Neuronal stem cell (in vitro differentiated cells): ENCODE measurements around the gene NGF.

Experiments
- DNase-seq: peaks from one replicate; pipeline ENCODE4 v3.0.0-alpha.2; 2013; ENCODE audit warnings: low spot score
- H2AFZ ChIP-seq: one replicate; pipeline ENCODE4 v1.6.1; 2013; ENCODE audit warnings: mild to moderate bottlenecking, low read length, inconsistent platforms
- H2AK5ac ChIP-seq: 2 replicates; pipeline ENCODE4 v1.6.1; 2013; ENCODE audit warnings: low read depth, mild to moderate bottlenecking, inconsistent platforms, low read length, moderate library complexity, mixed read lengths
- H2BK120ac ChIP-seq: 2 replicates; pipeline ENCODE4 v1.6.1; 2013; ENCODE audit warnings: low read depth, mild to moderate bottlenecking, inconsistent platforms, low read length, moderate library complexity, mixed read lengths
- H2BK12ac ChIP-seq: one replicate; pipeline ENCODE4 v1.6.1; 2013; ENCODE audit warnings: low read length, inconsistent platforms
- H2BK15ac ChIP-seq: 2 replicates; pipeline ENCODE4 v1.6.1; 2013; ENCODE audit warnings: mild to moderate bottlenecking, low read length, inconsistent platforms, mixed read lengths
- H2BK5ac ChIP-seq: one replicate; pipeline ENCODE4 v1.6.1; 2013; ENCODE audit warnings: inconsistent platforms, mild to moderate bottlenecking, low read length, moderate library complexity
- H3K14ac ChIP-seq: one replicate; pipeline ENCODE4 v1.6.1; 2013; ENCODE audit warnings: low read length, inconsistent platforms
- H3K18ac ChIP-seq: 2 replicates; pipeline ENCODE4 v1.6.1; 2013; ENCODE audit warnings: low read length, inconsistent platforms
- H3K23ac ChIP-seq: 2 replicates; pipeline ENCODE4 v1.6.1; 2013; ENCODE audit warnings: low read depth, mild to moderate bottlenecking, mixed read lengths, low read length, inconsistent platforms; ENCODE audit not compliant: poor library complexity
- H3K27ac ChIP-seq: replicated peaks from 3 replicates; pipeline ENCODE4 v1.5.1; 2013; ENCODE audit warnings: low read length, inconsistent platforms
- H3K27me3 ChIP-seq, 3 experiments: 2 replicates each; pipeline ENCODE4 v1.6.1; 2013; ENCODE audit warnings: low read length in 3 of 3, mild to moderate bottlenecking in 2 of 3, inconsistent platforms in 1 of 3, low read depth in 1 of 3, mixed read lengths in 1 of 3, moderate library complexity in 1 of 3; ENCODE audit not compliant: control insufficient read depth in 3 of 3, insufficient read depth in 3 of 3
- H3K36me3 ChIP-seq, 2 donors: replicated peaks in 1 of 2; 2 replicates each; pipeline ENCODE4 v1.6.1; 2013; ENCODE audit warnings: low read length in 2 of 2; ENCODE audit not compliant: control insufficient read depth in 2 of 2, insufficient read depth in 2 of 2
- H3K4ac ChIP-seq: 2 replicates; pipeline ENCODE4 v1.6.1; 2013; ENCODE audit warnings: inconsistent platforms, mild to moderate bottlenecking, low read length, moderate library complexity
- H3K4me1 ChIP-seq, 2 donors: 1 replicate in 1 of 2; 2 replicates in 1 of 2; pipeline ENCODE4 v1.6.1; 2013; ENCODE audit warnings: low read length in 2 of 2, low read depth in 1 of 2; ENCODE audit not compliant: control insufficient read depth in 2 of 2, insufficient read depth in 1 of 2
- H3K4me2 ChIP-seq: one replicate; pipeline ENCODE4 v1.6.1; 2013; ENCODE audit warnings: mild to moderate bottlenecking, low read length, inconsistent platforms; ENCODE audit not compliant: insufficient read depth, poor library complexity, severe bottlenecking
- H3K4me3 ChIP-seq, 2 donors: 2 replicates each; pipeline ENCODE4 v1.5.1; 2013; ENCODE audit warnings: low read length in 2 of 2, mild to moderate bottlenecking in 2 of 2, inconsistent platforms in 1 of 2, moderate library complexity in 1 of 2
- H3K79me1 ChIP-seq: one replicate; pipeline ENCODE4 v1.6.1; 2013; ENCODE audit warnings: low read depth, mild to moderate bottlenecking, inconsistent platforms, low read length, moderate library complexity
- H3K9ac ChIP-seq: one replicate; pipeline ENCODE4 v1.6.1; 2013; ENCODE audit warnings: mild to moderate bottlenecking, low read depth, low read length, inconsistent platforms; ENCODE audit not compliant: poor library complexity
- H3K9me3 ChIP-seq, 2 donors: replicated peaks in 1 of 2; 2 replicates each; pipeline versions ENCODE3 to v1.6.1; 2013; ENCODE audit warnings: low read length in 2 of 2, mild to moderate bottlenecking in 2 of 2, inconsistent platforms in 1 of 2, low read depth in 1 of 2, mixed read lengths in 1 of 2, moderate library complexity in 1 of 2; ENCODE audit not compliant: control insufficient read depth in 2 of 2, insufficient read depth in 1 of 2
- H4K8ac ChIP-seq: one replicate; pipeline ENCODE4 v1.6.1; 2013; ENCODE audit warnings: low read depth, mild to moderate bottlenecking, inconsistent platforms, low read length, moderate library complexity
- H4K91ac ChIP-seq: one replicate; pipeline ENCODE4 v1.6.1; 2013; ENCODE audit warnings: low read length, low read depth, mild to moderate bottlenecking, inconsistent platforms; ENCODE audit not compliant: poor library complexity
- WGBS, 2 donors: extraction: QIAGEN DNeasy Blood & Tissue Kit; methylation state at CpG; one replicate each; pipeline ENCODE4 v1.1.7; 2013; ENCODE audit warnings: missing lambda C conversion rate in 2 of 2, mixed read lengths in 1 of 2; ENCODE audit not compliant: insufficient read length in 2 of 2, insufficient replicate concordance in 1 of 2; ENCODE audit errors: extremely low coverage in 2 of 2; 5-methylcytosine and 5-hydroxymethylcytosine counted together

The NGF gene

GRCh38 chr1:115274467-115274866 lies 63.6 kb downstream of the NGF start:
- WGBS, 2 donors = no CpG with 5 or more reads among the region's 4 CpGs
- Histone ChIP-seq H2AK5ac (no peak overlapping the region), H3K27me3 (no peaks in the 10 kb centered on the region), H3K14ac (no peak overlapping the region), H3K9me3 (no peaks in the 10 kb centered on the region), H2BK5ac (no peak overlapping the region), H3K4me2 (no peak overlapping the region), H3K36me3 (no peaks in the 10 kb centered on the region), H3K27ac (no peak overlapping the region), H3K23ac (no peak overlapping the region), H2AFZ (no peak overlapping the region), H2BK12ac (no peak overlapping the region), H2BK15ac (no peak overlapping the region), H3K4me3 (no peak overlapping the region), H3K9ac (no peak overlapping the region), H3K4ac (no peak overlapping the region), H3K79me1 (no peaks in the 10 kb centered on the region), H3K18ac (no peak overlapping the region), H2BK120ac (no peak overlapping the region), H4K8ac (no peak overlapping the region), H4K91ac (no peak overlapping the region), H3K4me1 (no peaks in the 10 kb centered on the region)
- no peak for DNase-seq

GRCh38 chr1:115266729-115267421 lies 71.2 kb downstream of the NGF start:
- Histone ChIP-seq H3K9ac (no peak overlapping the region), H4K8ac (no peak overlapping the region), H3K4ac (no peak overlapping the region), H3K4me1 (no peaks in the 10 kb centered on the region), H3K27ac (no peak overlapping the region), H2BK15ac (no peak overlapping the region), H3K36me3 (no peaks in the 10 kb centered on the region), H3K4me2 (no peak overlapping the region), H3K18ac (no peak overlapping the region), H3K4me3 (no peak overlapping the region), H3K27me3 (no peaks in the 10 kb centered on the region), H2AFZ (no peak overlapping the region), H4K91ac (no peak overlapping the region), H2AK5ac (no peak overlapping the region), H2BK12ac (no peak overlapping the region), H3K23ac (no peak overlapping the region), H3K14ac (no peak overlapping the region), H2BK120ac (no peak overlapping the region), H3K79me1 (no peaks in the 10 kb centered on the region), H3K9me3 (no peaks in the 10 kb centered on the region), H2BK5ac (no peak overlapping the region)
- DNase-seq = no peak
- WGBS, 2 donors = no CpG with 5 or more reads among the region's 10 CpGs

GRCh38 chr1:115265099-115265498 lies 73.0 kb downstream of the NGF start:
- H3K9ac ChIP-seq = no peak overlapping the region
- H3K27ac ChIP-seq = no peak overlapping the region
- H3K4ac ChIP-seq = no peak overlapping the region
- no peak for DNase-seq
- H3K4me1 ChIP-seq = no peaks in the 10 kb centered on the region
- no CpG with 5 or more reads among the region's 1 CpG for WGBS, 2 donors
- H3K23ac ChIP-seq = no peak overlapping the region
- H2BK12ac ChIP-seq = no peak overlapping the region
- H2AFZ ChIP-seq = no peak overlapping the region
- H2BK15ac ChIP-seq = no peak overlapping the region
- H3K36me3 ChIP-seq = no peaks in the 10 kb centered on the region
- no peak overlapping the region for H3K4me3 ChIP-seq
- H2AK5ac ChIP-seq = no peak overlapping the region
- no peaks in the 10 kb centered on the region for H3K79me1 ChIP-seq
- H4K8ac ChIP-seq = no peak overlapping the region
- no peak overlapping the region for H3K18ac ChIP-seq
- H2BK5ac ChIP-seq = no peak overlapping the region
- no peaks in the 10 kb centered on the region for H3K9me3 ChIP-seq
- no peak overlapping the region for H4K91ac ChIP-seq
- H2BK120ac ChIP-seq = no peak overlapping the region
- H3K4me2 ChIP-seq = no peak overlapping the region
- H3K27me3 ChIP-seq = no peaks in the 10 kb centered on the region
- H3K14ac ChIP-seq = no peak overlapping the region

- H2AFZ ChIP-seq = no peak overlapping the region
- no peak overlapping the region for H4K8ac ChIP-seq
- no peak overlapping the region for H3K27ac ChIP-seq
- peaks cover 0 to 2% of the 10 kb centered on the region in 2 donors for H3K9me3 ChIP-seq
- no peak overlapping the region for H2BK120ac ChIP-seq
- no peak overlapping the region for H2AK5ac ChIP-seq
- no peak overlapping the region for H3K4ac ChIP-seq
- no peak overlapping the region for H4K91ac ChIP-seq
- no peak overlapping the region for H3K18ac ChIP-seq
- no peaks in the 10 kb centered on the region for H3K4me1 ChIP-seq
- no peaks in the 10 kb centered on the region for H3K79me1 ChIP-seq
- no peak overlapping the region for H2BK15ac ChIP-seq
- no peak overlapping the region for H3K9ac ChIP-seq
- no peak overlapping the region for H3K4me3 ChIP-seq
- no peak overlapping the region for H2BK5ac ChIP-seq
- no peak overlapping the region for H3K23ac ChIP-seq
- H3K4me2 ChIP-seq = no peak overlapping the region
- no peaks in the 10 kb centered on the region for H3K36me3 ChIP-seq
- H3K14ac ChIP-seq = no peak overlapping the region
- no peaks in the 10 kb centered on the region for H3K27me3 ChIP-seq
- WGBS, 2 donors = no CpG with 5 or more reads among the region's 4 CpGs
- no peak for DNase-seq
- H2BK12ac ChIP-seq = no peak overlapping the region
Observed at GRCh38 chr1:115262886-115263285, 75.2 kb downstream of the NGF start.
